GM12864 (cell line): ENCODE results near the gene MORF4L2.
"Not testable (repeated sequence)": the region's sequence is repeated elsewhere in the genome, so short reads cannot be mapped to it uniquely, and the experiment has no call there.

Experiments
- DNase-seq: peaks from one replicate; pipeline ENCODE4 v3.0.0-alpha.2; 2011; ENCODE audit warnings: low read depth
- H3K4me3 ChIP-seq: 2 replicates; pipeline ENCODE4 v1.5.1; 2011; ENCODE audit warnings: mild to moderate bottlenecking, low read depth, low read length, control low read depth
- TF ChIP-seq, protein P1 (sequence below): IDR thresholded peaks from 2 replicates; pipeline ENCODE4 v1.5.1; 2011; ENCODE audit warnings: low read depth, mild to moderate bottlenecking, moderate library complexity, low read length, control low read depth, inconsistent platforms; ENCODE audit errors: missing control alignments

MORF4L2 gene

DNA sequence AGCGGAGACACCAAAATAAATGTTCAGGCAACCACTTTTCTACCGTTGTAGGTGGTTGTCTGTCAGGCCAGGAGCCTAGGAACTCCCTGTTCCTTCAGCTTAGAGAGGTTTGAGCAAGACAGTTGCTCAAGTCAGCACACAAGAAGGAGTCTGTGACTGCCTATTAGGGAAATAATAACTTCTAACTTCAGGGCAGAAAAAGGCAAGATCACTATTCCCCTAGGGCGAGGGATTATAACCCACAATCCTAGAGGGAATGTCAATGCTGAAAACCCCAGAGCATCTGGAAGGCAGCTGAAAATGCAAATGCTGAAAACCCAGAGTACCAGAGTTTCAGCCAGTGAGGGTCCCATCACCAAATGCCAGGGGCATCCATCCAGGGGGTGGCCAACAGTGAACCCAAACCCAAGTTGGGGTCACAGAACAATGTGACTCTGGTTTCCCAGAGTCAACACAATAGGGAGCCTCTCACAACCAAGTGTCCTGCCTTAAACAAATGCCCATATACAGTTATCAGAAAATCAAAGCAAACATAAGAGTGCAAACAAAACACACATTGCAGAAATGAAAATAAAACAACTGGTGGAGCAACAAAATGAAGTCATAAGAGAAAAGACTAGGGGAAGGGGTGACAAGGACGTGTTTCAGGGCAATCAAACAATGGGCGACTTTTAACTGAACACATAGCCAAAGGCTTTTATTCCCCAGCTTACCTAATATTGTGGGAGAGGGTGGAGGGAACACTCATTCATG is 27.6 kb downstream of the MORF4L2 start:
- TF ChIP-seq, protein P1, sequence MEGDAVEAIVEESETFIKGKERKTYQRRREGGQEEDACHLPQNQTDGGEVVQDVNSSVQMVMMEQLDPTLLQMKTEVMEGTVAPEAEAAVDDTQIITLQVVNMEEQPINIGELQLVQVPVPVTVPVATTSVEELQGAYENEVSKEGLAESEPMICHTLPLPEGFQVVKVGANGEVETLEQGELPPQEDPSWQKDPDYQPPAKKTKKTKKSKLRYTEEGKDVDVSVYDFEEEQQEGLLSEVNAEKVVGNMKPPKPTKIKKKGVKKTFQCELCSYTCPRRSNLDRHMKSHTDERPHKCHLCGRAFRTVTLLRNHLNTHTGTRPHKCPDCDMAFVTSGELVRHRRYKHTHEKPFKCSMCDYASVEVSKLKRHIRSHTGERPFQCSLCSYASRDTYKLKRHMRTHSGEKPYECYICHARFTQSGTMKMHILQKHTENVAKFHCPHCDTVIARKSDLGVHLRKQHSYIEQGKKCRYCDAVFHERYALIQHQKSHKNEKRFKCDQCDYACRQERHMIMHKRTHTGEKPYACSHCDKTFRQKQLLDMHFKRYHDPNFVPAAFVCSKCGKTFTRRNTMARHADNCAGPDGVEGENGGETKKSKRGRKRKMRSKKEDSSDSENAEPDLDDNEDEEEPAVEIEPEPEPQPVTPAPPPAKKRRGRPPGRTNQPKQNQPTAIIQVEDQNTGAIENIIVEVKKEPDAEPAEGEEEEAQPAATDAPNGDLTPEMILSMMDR, result no peak
- H3K4me3 ChIP-seq, result no peak overlapping the region
- no peak for DNase-seq

DNA sequence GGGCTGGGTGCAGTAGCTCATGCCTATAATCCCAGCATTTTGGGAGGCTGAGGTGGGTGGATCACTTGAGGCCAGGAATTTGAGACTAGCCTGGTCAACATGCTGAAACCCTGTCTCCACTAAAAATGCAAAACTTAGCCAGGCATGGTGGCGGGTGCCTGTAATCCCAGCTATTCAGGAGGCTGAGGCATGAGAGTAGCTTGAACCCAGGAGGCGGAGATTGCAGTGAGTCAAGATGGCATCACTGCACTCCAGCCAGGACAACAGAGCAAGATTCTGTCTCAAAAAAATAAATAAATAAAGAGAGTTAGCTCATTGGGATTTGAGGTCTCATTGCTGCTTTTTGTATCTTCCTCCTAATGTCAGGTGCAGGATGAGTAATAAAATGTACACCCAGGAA is 29.4 kb downstream of the MORF4L2 start:
- H3K4me3 ChIP-seq, DNase-seq: not testable (repeated sequence)

GRCh38 chrX:103656617-103657016 is 29.9 kb downstream of the MORF4L2 start:
- TF ChIP-seq, protein P1, result no peak
- no peak for DNase-seq
- no peak overlapping the region for H3K4me3 ChIP-seq

GRCh38 chrX:103655230-103656000 is 31.1 kb downstream of the MORF4L2 start:
- DNase-seq, result not testable (repeated sequence)

DNA sequence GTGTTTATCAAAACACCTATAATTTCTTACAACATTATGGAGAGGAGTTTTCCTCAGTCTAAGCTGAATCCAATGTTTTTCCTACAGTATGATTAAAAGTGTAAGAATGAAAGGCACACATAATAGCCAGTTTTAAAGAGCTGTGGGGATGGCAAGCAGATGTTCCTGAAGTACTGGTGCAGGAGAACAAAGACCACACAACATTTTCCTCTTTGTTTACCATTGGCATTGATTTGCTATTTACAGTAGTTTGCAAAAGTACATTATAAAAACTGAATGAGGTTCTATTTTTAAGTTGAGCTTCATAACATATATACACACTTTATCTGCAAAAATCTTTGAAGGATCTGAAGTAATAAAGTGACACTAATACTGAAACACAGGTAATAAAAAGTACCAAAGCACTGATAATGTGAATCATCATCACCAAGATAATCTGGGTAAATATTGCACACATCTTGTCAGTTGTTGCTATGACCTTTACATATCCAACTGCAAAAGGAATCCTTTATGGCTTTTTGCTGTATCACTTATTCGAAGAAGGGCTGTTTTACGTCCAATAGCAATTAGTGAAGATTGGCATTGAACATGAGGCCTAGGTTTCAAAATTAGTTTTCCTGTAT is 35.2 kb downstream of the MORF4L2 start:
- TF ChIP-seq, protein P1, result no peak
- no peak for DNase-seq

More at GRCh38 chrX:103655230-103656000, 31.1 kb downstream of the MORF4L2 start:
- not testable (repeated sequence) for H3K4me3 ChIP-seq

DNA sequence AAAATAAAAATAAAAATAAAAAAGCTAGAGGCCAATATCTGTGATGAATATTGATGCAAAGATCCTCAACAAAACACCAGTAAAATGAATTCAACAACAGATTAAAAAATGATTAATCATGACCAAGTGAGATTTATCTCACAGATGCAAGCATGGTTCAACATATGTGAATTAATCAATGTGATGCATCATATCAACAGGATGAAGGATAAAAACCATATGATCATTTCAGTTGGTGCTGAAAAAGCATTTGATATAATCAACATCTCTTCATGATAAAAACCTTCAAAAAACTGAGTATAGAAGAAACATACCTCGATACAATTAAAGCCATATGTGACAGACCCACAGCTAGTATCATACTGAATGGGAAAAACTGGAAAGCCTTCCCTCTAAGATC is 38.9 kb downstream of the MORF4L2 start:
- no peak for DNase-seq
- TF ChIP-seq, protein P1, result no peak
- H3K4me3 ChIP-seq, result no peak overlapping the region

More for the DNA sequence above, 35.2 kb downstream of the MORF4L2 start:
- H3K4me3 ChIP-seq, result no peak overlapping the region

- no peak for DNase-seq
These were observed 42.4 kb downstream of the MORF4L2 start for GRCh38 chrX:103644125-103644524.

More at GRCh38 chrX:103644125-103644524, 42.4 kb downstream of the MORF4L2 start:
- TF ChIP-seq, protein P1, result no peak
- H3K4me3 ChIP-seq, result no peak overlapping the region
